ENCODE data around the gene ALOX5AP.

GRCh38 chr13:30753030-30753616 lies 17.8 kb downstream of the ALOX5AP start:
- TF ChIP-seq, protein P1, sequence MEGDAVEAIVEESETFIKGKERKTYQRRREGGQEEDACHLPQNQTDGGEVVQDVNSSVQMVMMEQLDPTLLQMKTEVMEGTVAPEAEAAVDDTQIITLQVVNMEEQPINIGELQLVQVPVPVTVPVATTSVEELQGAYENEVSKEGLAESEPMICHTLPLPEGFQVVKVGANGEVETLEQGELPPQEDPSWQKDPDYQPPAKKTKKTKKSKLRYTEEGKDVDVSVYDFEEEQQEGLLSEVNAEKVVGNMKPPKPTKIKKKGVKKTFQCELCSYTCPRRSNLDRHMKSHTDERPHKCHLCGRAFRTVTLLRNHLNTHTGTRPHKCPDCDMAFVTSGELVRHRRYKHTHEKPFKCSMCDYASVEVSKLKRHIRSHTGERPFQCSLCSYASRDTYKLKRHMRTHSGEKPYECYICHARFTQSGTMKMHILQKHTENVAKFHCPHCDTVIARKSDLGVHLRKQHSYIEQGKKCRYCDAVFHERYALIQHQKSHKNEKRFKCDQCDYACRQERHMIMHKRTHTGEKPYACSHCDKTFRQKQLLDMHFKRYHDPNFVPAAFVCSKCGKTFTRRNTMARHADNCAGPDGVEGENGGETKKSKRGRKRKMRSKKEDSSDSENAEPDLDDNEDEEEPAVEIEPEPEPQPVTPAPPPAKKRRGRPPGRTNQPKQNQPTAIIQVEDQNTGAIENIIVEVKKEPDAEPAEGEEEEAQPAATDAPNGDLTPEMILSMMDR (conservative IDR thresholded peaks at IDR 0.05 in 1 of 2, IDR thresholded peaks at IDR 0.05 in 1 of 2; ENCODE audit: low read depth in 1 of 2, low read length in 2 of 2), result no peak
- TF ChIP-seq EZH2 (IDR thresholded peaks at IDR 0.05; ENCODE audit: low read length, missing control alignments), result no peak

Data from fibroblast of lung (primary cell).